NB4 (cell line): ENCODE results near the gene SLC31A2.

Experiments used
- DNase-seq: peaks from one replicate; pipeline ENCODE4 v3.0.0; 2010; ENCODE audit warnings: low read depth
- H3K4me3 ChIP-seq: one replicate; pipeline ENCODE4 v1.5.1; 2011; ENCODE audit warnings: mild to moderate bottlenecking, low read depth, low read length, moderate library complexity
- MYC ChIP-seq: IDR thresholded peaks from 2 replicates; pipeline ENCODE4 v1.6.1; 2011; ENCODE audit warnings: low read depth, low read length
- POLR2A ChIP-seq: IDR thresholded peaks from 2 replicates; pipeline ENCODE4 v1.6.1; 2011; ENCODE audit warnings: mild to moderate bottlenecking; ENCODE audit not compliant: insufficient read length; ENCODE audit errors: extremely low read depth
- TF ChIP-seq, protein P1 (sequence below): IDR thresholded peaks from 2 replicates; pipeline ENCODE4 v1.6.1; 2011; ENCODE audit warnings: low read depth, low read length
- TF ChIP-seq, protein P2 (sequence below): IDR thresholded peaks from one replicate; pipeline ENCODE4 v1.5.1; 2012; ENCODE audit warnings: low read depth, low read length

Gene SLC31A2

DNA sequence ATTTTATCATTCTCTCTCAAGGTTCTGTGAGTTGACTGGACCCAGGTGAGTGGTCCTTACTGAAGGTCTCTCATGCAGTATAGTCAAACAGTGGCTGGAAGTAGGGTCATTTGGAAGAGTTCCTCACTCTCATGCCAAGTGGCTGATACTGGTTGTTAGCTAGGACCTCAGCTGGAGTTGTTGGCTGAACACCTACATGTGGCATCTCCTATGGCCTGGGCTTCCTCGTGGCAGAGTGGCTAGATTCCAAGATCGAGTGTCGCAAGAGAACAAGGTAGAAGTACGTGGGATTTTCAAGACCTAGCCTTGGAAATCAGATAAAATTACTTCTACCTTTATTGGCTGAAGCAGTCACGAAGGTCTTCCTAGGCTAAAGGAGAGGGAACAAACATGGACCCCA lies 7.6 kb downstream of the SLC31A2 start:
- no peak overlapping the region for H3K4me3 ChIP-seq
- no peak for DNase-seq
- no peak for TF ChIP-seq POLR2A
- TF ChIP-seq MYC: no peak
- TF ChIP-seq, protein P1, sequence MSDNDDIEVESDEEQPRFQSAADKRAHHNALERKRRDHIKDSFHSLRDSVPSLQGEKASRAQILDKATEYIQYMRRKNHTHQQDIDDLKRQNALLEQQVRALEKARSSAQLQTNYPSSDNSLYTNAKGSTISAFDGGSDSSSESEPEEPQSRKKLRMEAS: no peak
- TF ChIP-seq, protein P2, sequence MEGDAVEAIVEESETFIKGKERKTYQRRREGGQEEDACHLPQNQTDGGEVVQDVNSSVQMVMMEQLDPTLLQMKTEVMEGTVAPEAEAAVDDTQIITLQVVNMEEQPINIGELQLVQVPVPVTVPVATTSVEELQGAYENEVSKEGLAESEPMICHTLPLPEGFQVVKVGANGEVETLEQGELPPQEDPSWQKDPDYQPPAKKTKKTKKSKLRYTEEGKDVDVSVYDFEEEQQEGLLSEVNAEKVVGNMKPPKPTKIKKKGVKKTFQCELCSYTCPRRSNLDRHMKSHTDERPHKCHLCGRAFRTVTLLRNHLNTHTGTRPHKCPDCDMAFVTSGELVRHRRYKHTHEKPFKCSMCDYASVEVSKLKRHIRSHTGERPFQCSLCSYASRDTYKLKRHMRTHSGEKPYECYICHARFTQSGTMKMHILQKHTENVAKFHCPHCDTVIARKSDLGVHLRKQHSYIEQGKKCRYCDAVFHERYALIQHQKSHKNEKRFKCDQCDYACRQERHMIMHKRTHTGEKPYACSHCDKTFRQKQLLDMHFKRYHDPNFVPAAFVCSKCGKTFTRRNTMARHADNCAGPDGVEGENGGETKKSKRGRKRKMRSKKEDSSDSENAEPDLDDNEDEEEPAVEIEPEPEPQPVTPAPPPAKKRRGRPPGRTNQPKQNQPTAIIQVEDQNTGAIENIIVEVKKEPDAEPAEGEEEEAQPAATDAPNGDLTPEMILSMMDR: no peak

DNA sequence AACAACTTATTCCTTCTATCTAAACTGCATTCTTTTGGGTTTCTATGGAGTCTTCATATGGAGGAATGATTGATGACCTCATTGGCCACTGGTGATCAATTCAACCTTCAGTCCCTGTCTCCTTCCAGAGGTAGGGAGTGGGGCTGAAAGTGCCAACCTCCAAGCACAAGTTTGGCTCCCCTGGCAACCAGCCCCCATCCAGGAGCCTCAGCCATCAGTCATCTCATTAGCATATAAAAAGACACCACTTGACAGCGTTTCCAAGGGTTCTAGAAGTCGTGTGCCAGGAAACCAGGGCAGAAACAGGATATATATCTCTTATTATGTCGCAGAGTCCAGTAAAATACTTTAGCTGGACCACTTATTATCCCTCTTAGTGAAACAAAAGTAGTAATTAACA lies 9.8 kb downstream of the SLC31A2 start:
- TF ChIP-seq, protein P2: no peak
- TF ChIP-seq MYC (no peak), POLR2A (no peak)
- TF ChIP-seq, protein P1: no peak
- no peak for DNase-seq
- no peak overlapping the region for H3K4me3 ChIP-seq

DNA sequence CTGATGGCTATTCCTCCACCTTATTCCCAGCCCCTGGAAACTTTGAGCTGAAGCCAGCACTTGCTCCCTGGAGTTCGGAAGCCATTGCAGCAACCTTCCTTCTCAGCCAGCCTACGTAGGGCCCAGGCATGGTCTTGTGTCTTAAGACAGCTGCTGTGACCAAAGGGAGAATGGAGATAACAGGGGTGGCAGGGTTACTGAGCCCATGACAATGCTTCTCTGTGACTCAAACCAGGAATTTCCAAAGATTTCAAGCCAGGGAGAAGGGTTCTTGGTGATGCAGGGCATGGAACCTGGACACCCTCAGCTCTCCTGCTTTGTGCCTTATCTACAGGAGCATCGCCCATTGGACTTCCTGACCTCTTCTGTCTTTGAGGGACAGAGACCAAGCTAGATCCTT lies 12.2 kb downstream of the SLC31A2 start:
- DNase-seq: no peak
- no peak overlapping the region for H3K4me3 ChIP-seq
- TF ChIP-seq, protein P2: no peak
- TF ChIP-seq POLR2A (no peak), MYC (no peak)
- TF ChIP-seq, protein P1: no peak

DNA sequence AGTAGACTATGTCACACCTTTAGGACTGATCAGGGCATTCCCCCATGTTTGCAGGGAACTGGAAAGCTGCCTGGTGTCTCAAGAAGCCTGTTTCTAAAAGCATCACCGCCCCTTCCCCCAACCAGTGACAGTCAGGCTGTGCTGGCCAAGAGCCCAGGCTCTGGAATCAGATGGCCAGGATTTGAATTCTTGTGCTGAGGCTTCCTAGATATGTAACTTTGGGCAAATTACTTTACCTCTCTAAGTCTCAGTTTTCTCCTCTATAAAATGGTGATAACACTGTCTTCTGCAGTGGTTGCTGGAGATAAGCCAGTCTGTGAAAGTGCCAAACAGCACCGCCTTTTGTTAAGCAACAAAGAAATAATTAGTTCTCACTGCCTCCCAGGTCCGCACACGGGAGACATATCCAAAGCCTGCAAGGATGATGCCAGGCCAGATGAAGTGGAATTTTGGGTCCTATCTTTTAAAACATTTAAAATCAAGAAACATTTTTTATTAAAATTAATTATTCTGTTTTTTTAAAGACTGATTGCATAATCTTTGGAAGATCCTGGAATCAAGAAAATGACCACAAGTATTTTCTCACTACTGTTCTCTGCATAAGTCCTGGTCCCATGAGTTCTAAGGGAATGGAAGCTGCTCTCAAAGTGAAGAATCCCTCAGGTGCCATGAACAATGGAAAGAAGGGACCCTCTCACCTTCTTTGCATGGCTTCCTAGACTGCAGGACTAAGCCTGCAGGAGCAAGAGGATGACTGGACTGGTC lies 13.9 kb downstream of the SLC31A2 start:
- no peak for DNase-seq

DNA sequence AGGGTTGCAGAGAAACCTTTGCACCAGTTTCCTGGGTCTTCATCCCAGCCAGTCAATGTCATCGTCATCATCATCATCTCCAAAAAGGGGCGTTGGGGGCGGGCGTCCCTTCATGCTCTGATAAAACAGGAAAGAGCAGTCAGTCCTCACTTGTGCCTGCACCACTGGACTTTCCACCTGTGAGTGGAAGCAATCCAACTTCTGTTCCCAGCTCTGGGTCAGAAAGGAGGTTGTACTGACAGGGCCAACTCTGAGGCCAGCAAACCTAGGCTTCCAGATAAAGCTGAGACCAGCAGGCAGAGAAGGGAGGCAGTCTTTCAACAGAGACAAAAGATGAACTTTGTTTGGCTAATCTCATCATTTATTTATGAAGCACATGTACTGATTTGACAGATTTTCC lies 15.2 kb downstream of the SLC31A2 start:
- TF ChIP-seq, protein P2: no peak
- TF ChIP-seq POLR2A (no peak), MYC (no peak)
- TF ChIP-seq, protein P1: no peak
- H3K4me3 ChIP-seq: no peak overlapping the region
- DNase-seq: no peak

More for the DNA sequence above, 13.9 kb downstream of the SLC31A2 start:
- no peak overlapping the region for H3K4me3 ChIP-seq
- TF ChIP-seq, protein P1: no peak
- TF ChIP-seq MYC: no peak
- TF ChIP-seq POLR2A: no peak
- TF ChIP-seq, protein P2: no peak
